Endothelial cell of umbilical vein (primary cell): ENCODE measurements around the gene SUPT7L.

Source experiments
- POLR2A ChIP-seq: IDR thresholded peaks from 2 replicates; pipeline ENCODE4 v1.6.1; 2012; ENCODE audit warnings: low read depth, mild to moderate bottlenecking, control low read depth, low read length
- TF ChIP-seq, protein P1 (sequence below), 2 donors: IDR thresholded peaks; 1 replicate in 1 of 2; 2 replicates in 1 of 2; pipeline ENCODE4 v1.5.1; 2011; ENCODE audit warnings: low read length in 2 of 2, mild to moderate bottlenecking in 2 of 2, moderate library complexity in 2 of 2, control low read depth in 1 of 2, inconsistent platforms in 1 of 2, low read depth in 1 of 2; ENCODE audit not compliant: insufficient read depth in 1 of 2; ENCODE audit errors: extremely low read depth in 1 of 2

DNA sequence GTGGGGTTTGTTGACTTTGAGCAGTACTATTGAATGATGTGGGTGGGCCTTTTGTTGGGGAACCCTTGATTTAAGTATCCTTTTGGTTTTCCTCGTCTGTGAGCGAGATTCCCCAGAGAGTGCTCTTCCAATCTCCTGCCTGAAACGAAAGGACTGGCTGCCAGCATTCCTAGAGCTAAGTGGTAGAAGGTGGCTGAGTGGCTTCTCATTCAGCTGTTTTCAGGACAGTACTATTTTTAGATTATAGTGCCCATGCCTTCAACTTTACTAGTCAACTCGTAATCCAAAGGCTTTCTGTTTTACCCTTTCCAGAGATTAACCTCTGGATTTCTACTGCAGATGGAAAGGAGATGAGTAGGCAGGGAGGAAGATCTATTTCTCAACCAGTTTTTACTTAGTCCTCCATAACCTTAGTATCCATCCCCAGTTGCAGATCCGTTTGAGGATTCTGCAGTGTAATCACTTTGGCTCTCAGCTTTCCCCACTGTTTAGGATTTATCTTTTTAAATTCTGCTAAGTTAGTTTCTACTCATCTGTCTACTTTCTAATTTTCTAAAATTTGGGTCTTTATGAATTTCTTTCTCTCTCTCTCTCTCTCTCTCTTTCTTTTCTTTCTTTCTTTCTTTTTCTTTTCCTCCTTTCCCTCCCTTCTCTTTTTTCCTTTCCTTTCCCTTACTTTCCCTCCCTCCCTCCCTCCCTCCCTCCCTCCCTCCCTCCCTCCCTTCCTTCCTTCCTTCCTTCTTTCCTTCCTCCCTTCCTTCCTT is 9.5 kb upstream of the SUPT7L start:
- TF ChIP-seq, protein P1, sequence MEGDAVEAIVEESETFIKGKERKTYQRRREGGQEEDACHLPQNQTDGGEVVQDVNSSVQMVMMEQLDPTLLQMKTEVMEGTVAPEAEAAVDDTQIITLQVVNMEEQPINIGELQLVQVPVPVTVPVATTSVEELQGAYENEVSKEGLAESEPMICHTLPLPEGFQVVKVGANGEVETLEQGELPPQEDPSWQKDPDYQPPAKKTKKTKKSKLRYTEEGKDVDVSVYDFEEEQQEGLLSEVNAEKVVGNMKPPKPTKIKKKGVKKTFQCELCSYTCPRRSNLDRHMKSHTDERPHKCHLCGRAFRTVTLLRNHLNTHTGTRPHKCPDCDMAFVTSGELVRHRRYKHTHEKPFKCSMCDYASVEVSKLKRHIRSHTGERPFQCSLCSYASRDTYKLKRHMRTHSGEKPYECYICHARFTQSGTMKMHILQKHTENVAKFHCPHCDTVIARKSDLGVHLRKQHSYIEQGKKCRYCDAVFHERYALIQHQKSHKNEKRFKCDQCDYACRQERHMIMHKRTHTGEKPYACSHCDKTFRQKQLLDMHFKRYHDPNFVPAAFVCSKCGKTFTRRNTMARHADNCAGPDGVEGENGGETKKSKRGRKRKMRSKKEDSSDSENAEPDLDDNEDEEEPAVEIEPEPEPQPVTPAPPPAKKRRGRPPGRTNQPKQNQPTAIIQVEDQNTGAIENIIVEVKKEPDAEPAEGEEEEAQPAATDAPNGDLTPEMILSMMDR (IDR thresholded peaks at IDR 0.05; ENCODE audit: extremely low read depth in 1 of 2, insufficient read depth in 1 of 2, low read depth in 1 of 2, low read length in 2 of 2): no peak
- TF ChIP-seq POLR2A: no peak
